IPS DF 19.7 (cell line): ENCODE measurements around the gene ZNF655.
"Not testable (repeated sequence)": the region's sequence is repeated elsewhere in the genome, so short reads cannot be mapped to it uniquely, and the experiment has no call there.

Experiments used
- DNase-seq: peaks from one replicate; pipeline ENCODE4 v3.0.0-alpha.2; 2013; ENCODE audit warnings: low read depth, low spot score

The ZNF655 gene

DNA sequence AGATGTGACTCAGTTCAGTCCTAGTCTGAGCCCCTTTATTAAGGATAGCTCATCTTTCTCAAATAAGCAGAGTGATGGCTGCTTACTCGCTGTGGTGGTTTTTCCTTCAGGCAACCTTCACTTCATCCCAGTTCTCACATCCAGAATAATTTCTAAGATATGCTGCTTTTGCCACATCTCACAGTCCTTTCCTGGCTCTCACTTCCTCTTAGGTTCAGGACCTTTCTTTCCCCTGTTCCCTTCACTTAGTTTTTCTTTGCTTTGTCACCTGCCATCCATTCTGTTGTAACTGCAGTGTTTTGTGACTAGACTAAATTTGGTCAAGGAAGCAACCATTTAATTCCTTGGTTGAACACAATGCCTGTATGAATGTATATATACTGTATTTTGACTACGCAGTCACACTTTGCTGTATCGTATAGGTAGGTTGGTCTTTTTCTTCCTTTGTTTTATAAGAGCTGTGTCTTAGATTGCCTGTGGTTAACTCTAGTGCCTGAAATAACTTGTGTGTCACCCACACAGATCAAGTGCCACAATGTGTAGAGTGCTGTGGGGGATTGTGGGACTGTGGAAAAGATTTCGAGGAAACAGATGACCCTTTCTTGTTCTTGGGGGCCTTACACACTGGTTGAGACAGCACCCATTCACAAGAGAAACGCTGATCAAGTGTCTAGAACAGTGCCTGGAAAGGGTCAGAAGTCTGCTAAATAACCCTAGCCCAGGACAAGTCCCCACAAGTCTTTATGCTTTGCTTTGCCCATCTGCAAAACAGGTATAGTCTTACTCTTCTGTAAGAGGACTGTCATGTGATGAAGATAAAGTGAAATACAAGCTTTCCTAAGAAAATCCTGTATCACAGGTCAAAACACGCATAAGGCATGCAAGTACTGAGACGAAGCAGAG is 2.6 kb downstream of the ZNF655 start:
- no peak for DNase-seq

DNA sequence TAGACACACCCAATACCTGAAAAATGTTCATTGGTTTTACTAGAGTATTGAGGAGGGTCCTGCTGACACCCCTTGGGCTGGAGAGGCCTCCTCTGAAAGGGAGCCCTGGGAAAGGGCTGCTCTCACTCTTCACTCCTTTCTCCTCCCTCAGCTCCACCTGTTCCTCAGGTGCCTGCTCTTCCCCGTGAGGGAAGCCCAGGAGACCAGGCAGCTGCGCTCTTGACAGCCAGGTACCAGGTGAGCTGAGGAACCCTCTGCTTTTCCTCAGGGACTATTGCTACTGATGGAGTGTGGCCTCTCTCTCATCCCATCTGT is 3.3 kb downstream of the ZNF655 start:
- DNase-seq, result no peak

DNA sequence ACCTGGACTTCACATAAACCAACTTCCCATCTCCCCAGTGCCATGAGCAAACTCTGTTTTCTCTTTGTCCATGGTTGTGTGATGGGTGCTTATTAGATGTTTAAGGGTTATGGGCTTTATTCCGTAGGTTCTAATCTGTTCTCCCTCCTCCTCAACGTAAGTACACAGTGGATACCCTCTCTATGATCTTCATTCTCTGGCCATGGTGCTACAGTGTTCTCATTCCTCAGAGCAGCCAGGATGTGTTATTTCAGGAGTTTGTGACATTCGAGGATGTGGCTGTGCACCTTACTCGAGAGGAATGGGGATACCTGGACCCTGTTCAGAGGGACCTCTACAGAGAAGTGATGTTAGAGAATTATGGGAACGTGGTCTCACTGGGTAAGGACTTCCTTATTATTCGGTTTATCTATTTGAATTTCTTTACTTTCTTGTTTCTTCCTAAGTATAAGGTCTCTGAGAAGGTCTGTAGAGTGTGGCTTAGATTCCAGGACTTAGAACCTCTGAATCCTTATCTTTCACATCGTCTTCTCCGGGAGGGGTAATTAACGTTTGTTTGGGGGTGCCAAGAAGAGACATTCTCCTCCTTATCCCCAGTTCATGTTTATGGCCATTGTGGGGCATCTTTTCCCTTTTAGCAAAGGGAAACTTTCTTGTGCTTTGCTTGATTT is 3.8 kb downstream of the ZNF655 start:
- no peak for DNase-seq

DNA sequence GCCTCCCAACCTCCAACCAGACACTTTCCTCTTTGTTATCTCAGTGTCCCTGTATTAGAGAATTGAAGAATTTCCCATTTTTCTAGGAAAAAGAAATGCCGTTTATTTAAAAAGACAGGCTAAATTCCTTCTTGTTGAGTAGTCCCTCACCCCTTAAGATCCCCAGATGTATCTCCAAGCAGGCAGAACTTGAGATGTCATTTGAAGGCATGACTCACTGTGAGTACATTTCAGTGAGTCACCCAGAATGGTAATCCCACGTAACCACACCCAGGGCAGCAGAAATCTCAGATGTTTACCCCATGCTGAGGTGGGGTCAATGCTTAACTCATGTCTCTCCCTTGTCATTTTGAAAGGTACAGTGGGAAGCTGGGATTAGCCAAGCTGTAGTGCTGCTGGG is 4.4 kb downstream of the ZNF655 start:
- no peak for DNase-seq

DNA sequence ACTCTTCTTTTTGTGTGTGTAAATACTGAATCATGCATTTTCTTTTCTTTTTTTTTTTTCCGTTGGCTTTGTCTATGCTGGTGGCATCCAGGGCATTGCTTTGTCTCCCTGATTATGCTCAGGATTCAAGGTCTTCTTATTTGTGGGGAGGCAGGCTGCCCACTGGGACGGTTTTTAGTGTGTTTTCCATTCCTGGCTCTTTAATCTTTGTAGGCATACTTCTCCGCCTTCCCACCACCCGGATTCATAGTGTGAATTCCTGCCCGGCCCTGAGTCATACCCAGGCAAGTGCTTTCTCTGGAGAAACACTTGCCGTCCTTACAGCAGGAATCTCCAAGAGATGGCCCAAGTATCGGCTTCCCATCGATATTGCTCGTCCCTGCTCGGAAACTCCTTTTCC is 5.2 kb downstream of the ZNF655 start:
- no peak for DNase-seq

DNA sequence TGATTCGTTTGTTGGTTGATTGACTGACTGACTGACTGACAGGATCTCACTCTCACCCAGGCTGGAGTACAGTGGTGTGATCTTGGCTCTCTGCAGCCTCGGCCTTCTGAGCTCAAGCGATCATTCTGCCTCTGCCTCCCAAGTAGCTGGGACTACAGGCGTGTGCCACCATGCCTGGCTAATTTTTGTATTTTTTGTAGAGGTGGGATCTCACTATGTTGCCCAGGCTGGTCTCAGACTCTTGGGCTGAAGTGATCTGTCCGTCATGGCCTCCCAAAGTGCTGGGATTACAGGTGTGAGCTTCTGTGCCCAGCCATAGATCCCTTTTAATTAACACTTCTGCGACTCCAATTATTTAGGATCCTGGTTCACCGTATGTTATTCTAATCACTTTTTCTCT is 10.3 kb downstream of the ZNF655 start:
- not testable (repeated sequence) for DNase-seq

DNA sequence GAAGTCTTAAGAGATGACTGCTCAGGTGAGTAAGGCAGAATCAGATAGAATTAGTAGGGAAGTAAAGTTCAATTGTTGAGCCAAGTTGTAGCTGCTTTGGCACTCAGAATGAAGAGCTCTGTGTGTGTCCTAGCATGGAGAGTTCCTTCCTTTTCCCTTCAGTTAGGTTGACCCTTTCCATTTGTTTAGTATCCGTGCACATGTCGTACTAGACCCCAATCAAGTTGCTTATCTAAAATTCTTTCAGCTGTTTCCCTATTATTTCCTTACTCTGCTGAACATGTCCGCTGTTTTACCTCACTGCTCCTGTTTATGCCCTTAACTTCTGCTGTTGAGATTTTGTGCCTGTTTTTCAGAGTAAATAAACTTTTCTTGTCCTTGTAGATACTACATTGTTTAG is 13.3 kb downstream of the ZNF655 start:
- no peak for DNase-seq

DNA sequence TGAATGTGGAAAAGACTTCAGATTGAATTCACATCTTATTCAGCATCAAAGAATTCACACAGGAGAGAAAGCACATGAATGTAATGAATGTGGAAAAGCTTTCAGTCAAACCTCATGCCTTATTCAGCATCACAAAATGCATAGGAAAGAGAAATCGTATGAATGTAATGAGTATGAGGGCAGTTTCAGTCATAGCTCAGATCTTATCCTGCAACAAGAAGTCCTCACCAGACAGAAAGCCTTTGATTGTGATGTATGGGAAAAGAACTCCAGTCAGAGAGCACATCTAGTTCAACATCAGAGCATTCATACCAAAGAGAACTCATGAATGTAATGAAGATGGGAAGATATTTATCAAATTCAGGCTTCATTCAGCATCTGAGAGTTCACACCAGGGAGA is 14.8 kb downstream of the ZNF655 start:
- no peak for DNase-seq

DNA sequence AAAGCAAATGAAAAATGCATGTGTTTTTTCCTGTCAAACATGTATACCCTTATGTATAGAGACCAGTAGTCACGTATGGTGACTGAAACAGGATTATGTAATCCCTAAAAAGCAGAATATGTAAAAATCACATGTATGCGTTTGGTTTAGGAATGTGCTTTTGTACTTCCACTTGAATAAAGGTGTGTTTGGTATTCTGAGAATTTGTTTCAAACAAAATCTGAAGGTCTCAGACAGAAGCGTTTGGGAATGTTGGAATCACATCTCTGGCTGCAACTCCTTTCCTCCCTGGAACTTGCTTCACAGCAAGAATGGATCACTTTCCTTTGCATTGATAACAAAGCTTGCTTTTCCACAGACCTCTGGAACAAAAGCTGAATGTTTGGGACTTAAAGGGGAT is 17.8 kb downstream of the ZNF655 start:
- no peak for DNase-seq

DNA sequence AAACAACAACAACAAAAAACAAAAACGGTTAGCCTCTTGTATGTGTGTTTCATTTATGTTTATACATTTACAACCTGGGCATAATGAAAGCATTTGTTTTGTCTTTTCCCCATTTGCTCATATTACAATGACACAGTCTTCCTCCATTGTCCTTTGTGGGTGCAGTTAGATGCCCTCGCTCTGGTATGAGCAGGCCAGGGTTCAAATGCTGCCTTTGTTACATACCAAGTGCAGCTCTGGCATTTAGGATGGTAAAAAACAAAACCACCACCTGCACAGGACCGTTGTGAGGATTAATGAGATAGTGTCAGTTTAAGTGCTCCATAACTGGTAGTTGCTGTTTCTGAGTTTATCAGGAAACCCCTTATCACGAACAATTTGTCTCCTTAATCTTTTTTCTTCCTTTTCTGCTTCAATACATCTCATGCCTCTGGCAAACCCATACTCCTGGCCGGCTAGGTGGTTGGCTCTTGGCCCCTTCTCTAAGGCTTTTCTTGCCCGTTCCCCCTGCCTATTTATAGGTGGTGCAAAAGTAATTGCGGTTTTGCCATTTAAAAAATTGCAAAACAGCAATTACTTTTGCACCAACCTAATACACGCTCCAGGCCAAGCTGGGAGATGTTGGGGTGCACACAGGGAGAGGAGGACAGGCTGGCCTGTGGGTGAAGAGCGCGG is 21.0 kb downstream of the ZNF655 start:
- DNase-seq, result no peak

DNA sequence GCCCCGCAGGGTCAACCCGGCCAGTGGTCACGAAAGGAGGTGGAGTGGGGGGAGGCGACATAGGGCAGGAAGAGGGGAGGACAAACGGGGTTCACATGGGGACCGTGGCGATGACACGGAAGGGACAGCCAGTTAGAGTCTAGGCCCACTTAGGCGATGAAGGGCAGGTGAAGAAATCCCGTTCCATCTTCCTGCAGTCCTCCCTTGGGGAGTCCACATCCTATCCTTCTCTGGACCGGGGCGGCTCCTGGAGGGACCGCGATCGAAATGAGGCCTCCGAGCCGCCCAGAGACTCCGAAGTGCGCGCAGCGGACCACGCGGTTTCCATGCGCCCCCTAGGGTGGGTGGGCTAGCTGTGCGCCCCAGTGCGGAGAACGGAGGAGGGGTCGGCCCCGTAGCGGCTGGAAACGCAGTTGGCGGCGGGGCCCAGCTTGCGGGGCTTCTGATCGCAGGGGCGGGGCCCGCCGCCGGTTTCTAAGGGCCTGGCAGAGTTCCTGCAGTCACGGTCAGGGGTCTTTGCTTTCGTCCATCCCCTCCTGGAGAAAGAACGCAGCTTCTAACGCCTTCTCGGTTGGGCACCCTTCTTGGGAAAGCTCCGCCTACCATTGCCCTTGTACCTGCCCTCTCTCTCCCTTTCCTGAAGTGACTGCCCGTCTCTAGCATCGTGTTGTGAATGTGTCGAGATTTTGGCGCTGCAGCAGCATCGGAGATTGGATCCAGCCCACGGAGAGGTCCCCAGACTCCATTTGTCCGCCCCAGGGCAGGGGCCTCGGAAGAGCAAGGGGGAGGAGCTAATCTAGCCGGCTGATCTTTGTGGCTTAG is 21.7 kb downstream of the ZNF655 start:
- DNase-seq, result peak; percentile 57

DNA sequence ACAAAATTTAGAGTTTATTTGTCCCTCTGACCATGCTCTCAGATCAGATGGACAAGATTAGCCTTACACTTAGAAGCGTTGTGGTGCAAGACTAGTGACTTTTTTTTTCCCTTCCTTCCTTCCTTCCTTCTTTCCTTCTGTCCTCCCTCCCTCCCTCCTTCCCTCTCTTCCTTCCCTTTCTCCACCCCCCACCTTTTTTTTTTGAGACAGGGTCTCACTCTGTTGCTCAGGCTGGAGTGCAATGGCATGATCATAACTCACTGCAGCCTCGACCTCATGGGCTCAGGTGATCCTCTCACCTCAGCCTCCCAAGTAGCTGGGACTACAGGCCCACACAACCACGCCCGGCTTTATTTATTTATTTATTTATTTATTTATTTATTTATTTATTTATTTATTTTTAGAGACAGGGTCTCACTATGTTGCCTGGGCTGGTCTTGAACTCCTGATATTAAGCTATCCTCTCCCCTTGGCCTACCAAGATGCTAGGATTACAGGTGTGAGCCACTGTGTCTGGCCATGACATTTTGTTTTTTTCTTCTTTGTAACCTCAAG is 22.4 kb downstream of the ZNF655 start:
- DNase-seq, result not testable (repeated sequence)

DNA sequence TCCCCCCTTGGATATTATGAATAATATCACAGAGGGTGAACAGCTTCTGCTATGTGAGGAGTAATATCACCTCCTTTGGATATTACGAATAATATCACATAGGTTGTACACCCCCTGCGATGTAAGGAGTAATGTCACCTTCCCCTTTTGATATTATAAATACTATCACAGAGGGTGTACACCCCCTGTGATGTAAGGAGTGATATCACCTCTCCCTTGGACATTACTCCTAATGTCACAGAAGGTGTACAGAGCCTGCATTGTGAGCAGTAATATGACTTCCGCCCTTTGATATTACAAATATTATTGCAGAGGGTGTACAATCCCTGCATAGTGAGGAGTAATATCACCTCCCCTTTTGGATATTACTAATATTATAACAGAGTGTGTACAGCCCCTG is 30.4 kb downstream of the ZNF655 start:
- no peak for DNase-seq

DNA sequence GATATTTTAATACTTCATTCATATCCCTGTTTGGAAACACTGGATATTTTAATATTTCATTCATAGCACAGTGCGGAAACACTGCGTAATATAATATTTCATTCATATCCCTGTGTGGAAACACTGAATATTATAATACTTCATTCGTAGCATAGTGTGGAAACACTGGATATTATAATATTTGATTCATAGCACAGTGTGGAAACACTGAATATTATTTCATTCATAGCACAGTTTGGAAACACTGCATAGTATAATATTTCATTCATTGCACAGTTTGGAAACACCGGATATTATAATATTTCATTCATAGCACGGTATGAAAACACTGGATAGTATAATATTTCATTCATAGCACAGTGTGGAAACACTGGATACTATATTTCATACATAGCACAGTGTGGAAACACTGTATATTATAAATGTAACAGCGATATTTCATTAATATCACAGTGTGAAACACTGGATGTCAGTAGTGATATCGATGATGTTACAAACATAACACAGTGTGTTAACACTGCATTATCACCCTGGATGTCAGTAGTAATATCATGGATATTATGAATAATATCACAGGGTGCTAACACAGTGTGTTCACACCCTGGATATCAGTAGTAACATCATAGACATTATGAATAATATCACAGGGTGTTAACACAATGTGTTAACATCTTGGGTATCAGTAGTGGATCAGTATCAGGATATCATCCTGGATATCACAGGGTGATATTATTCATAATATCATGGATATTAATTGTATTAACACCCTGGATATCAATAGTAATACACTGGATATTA is 36.7 kb downstream of the ZNF655 start:
- DNase-seq, result no peak

DNA sequence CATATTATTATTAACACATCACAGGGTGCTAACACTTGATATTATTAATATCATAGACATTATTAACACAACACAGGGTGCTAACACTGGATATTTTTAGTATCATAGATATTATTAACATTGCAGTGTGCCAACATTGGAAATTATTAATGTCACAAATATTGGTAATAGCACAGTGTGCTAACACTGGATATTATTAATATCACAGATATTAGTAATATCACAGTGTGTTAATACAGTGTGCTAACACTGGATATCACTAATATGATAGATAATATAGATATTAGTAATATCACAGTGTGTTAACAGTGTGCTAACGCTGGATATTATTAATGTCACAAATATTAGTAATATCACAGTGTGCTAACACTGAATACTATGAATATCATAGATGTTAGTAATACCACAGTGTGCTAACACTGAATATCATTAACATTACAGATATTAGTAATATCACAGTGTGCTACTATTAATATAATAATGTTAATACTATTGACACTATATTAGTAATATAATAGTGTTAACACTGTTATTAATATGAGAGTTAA is 38.0 kb downstream of the ZNF655 start:
- no peak for DNase-seq

DNA sequence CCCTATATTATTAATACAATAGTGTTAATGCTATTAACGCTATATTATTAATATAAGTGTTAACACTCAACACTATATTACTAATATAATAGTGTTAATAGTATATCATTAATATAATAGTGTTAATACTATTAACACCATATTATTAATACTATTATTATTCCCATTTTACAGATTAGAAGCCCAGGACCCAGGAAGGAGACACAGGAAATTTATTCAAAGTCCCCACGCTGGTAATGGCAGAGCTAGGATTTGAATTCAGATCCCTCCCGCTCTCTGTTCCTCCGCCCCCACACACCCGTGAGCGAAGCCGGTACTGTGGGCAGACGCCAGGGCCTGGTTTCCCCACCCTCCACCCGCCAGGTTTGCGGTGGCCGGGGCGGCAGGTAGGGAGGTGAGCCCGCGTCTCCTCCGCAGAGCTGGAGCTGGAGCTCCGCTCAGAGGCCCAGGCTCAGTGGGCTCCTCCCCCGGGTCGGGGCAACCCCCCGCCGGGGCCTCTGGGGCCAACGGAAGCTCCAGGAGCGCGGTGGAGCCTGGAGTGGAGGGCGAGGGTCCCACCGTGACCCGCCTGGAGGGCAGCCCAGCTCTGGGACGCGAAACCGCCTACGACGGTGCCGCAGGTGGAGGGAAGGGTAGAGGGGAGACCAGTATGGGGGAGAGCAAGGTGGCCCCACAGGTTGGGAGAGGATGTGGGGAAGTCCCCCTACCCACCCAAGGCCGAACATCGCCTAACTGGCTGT is 39.5 kb downstream of the ZNF655 start, which contains the start of gene TMEM225B:
Gene TMEM225B, plus strand, starts transcription at position 506 of the 740 bp plus-strand sequence. CDS start 6,122 bp downstream, outside the sequence.
- DNase-seq, result no peak

DNA sequence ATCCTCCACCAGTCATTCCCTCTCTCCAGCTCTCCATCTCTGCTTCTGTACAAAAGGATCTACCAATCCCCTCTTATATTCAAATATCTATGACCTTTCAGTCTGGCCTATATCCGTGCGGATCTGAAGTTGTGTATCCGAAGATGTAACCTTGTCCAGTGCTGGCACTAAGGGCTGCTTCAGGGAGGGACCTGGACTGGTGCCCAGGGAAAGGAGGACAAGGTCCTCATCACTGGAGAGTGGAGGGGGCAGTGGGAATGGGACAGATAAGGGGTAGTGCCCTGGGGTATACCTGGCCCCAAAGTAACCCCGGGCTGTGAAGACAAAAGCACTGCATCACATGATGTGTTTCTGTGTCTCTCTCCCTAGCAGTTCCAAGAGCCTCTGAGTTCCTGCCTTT is 41.4 kb downstream of the ZNF655 start:
- DNase-seq, result no peak

DNA sequence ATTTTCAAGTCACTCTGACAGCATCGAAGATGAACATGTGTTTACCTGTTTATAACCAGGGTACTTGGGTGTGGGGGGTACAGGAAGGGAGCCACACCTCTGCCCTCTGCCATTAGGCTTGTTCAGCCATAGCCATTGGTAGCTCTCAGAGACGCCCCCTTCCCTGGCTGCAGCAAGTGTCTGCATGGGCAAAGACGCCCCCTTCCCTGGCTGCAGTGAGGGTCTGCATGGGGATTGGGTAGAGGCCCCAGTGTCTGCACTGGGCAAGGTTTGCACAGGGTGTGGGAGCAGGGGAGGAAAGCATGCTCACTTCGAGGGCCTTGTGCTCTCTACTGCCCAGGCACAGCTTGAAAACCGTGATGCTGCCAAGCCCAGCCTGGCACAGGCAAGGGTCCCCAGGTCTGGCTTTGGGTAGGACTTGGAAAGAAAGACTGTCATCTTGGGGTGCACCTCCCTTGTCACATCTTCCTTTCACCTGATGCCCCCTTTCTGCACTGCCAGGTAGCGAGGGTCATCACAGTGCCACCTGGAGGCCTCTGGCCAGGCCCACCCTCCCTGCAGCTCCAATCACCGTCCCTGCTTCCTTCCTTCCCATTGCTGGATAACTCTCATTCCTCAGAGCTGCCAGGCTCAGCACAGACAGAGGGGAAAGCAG is 43.3 kb downstream of the ZNF655 start:
- no peak for DNase-seq

DNA sequence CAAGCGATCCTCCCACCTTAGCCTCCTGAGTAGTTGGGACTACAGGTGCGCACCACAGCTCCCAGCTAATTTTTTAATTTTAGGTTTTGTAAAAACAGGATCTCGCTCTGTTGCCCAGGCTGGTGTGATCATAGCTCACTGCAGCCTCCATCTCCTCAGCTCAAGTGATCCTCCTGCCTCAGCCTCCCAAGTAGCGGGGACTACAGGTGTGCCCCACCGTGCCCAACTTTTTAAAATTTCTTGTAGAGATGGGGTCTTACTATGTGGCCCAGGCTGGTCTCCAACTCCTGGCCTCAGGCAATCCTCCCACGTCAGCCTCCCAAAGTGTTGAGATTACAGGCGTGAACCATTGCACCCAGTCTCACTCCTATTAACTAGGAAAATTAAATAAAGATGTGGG is 47.1 kb downstream of the ZNF655 start:
- DNase-seq, result no peak
